NCI-H446 (cell line): ENCODE measurements around the gene YIPF2.
"Not testable (repeated sequence)": the region's sequence is repeated elsewhere in the genome, so short reads cannot be mapped to it uniquely, and the experiment has no call there.

Experiments
- DNase-seq, 2 experiments: peaks; one replicate each; lab custom pipeline; 2025; lab: John Stamatoyannopoulos, UW

The YIPF2 gene

DNA sequence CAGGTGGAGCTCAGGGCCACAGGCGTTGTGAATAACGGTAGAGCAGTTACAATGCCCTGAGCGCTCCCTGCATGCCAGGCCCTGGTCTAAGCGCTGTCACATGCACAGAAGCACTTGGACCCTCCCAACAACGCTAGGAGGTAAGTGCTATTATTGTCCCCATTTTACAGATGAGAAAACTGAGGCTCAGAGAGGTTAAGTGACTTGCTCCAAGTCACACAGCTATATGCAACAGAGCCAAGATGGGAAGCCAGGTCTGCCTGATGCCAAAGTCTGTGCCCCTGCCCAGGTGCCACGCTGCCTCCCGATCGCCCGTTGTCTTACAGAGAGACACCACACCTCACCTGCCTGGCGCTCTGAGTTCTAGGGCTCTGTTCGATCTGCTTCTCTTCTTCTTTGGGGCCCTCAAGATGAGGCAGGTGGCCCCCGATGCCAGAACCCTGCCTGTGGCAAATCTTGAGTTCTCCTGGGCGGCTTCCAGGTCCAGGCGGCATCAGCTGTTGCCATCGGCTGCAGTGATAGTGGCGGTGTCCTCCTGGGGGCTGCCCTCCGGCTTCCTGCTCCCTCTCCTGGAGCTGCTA lies 20.0 kb downstream of the YIPF2 start:
- no peak for DNase-seq

DNA sequence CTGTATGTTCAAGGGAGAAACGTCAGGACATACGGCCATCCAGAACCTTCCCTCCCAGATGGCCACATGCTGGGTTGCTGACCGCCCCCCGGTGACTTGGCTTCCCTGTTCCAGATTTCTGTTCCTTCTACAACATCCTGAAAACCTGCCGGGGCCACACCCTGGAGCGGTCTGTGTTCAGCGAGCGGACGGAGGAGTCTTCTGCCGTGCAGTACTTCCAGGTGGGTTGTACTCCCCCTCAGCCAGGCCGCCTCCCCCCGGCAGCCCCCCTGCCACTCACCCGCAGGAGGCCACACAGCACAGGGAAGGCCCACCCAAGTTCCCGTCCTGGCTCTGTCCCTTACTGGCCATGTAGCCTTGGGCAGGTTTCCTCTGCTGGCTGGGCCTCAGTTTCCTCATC lies 20.5 kb downstream of the YIPF2 start:
- DNase-seq, result no peak

DNA sequence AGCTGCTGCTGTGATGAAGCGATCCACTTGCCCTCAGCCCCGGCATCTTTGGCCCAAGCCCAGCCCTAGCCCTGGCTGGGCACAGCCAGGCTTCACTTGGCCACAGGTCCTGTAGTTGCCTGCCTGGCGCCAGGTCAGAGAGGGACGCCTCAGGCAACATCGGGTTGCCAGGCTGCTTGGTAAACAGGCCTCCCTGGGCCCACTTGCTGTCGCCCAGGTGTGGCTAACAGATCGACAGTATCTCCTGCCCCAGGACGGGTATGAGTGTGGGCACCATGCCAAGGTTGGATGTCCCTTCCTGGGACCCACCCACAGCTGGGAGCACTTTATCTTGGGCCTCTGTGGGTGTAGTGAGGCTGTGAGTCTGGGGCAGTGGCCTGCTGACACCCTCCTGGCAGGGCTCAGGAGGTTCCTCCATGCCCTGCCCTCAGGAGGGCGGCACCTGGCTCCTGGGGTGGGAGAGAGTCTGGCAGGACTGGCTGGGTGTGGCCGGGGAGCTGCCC lies 29.2 kb downstream of the YIPF2 start:
- peak in 1 of 2 experiments; percentile 57 for DNase-seq

DNA sequence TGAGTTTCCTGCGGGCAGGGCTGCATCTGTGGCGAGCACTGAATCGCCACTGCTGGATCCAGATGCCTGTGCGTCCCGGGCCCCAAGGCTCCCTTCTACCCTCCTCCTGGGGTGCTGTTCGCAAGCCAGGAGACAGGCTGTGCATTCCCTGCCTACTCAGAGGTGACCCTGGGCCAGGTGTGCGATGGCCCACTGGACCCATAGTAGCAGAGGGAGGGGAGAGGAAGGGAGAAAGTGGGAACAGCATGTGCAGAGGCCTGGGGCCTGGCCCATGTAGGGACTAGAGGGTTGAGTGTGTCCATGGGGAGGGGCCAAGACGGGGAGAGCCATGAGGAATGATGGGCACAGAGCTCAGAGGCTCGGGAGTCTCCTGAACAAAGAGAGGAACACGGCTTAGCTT lies 29.8 kb downstream of the YIPF2 start:
- DNase-seq, result no peak

DNA sequence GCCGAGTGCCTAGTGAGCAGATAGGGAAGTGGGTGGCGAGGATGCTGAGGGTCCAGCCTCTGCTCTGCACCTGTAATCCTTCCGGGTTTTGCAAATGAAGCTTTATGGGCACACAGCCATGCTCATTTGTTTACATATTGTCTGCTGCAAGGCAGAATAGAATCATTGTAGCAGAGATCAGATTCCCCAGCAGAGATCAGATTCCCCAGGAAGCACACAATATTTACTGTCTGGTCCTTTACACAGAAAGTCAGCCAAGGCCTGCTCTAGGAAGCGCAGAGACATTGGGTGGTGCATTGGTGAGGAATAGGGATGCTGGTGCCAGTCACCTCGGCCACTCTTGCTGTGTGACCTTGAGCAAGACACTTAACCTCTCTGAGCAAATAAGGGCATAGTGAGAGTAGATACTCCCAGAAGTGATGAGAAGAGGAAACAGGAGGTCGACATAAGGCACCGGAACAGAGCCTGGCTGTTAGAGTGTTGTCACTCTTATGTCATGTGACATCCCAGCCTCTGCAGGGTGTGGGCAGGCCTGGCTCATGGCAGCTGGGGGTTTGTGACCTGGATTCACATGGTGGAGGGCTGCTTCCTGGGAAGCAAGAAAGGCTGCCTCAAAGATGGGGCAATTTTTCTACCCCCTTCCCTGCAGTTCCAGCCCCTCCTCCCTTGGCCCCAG lies 31.4 kb downstream of the YIPF2 start:
- no peak for DNase-seq

DNA sequence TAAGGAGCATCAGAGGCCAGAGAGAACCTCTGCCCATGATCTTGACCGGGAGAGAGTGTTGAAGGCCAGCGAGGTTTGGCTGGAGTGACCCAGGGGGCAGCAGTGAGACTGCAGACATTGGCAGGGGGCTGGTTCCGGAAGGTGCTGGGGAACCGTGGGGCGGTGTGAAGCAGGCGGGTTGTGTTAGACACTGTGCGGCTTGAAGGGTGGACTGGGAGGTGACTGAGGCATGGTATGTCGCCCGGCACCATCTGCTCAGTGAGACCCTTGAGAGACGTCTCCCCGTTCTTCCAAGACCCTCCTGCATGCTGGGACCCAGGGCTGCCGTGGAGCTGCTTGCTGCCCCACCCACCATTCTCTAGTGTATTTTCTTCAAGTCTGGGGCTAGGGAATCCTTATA lies 32.5 kb downstream of the YIPF2 start:
- no peak for DNase-seq

DNA sequence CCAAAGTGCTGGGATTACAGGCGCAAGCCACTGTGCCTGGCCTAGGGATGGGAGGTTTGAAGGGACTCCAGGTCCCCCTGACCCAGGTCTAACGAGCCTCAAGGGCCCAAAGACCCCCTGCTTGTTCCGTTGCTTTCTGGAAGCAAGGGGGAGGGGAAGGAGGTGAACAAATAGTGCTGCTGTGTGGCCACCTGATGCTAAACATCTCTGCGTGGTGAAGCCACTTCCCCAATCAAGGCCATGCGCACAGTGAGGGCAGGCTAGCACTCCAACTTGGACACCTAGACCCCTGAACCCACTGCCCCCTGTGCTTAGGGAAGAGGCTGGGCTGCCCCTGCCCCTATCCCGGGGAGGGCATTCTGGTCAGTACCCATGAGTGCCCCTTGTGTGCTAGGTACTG lies 33.1 kb downstream of the YIPF2 start:
- DNase-seq, result no peak

DNA sequence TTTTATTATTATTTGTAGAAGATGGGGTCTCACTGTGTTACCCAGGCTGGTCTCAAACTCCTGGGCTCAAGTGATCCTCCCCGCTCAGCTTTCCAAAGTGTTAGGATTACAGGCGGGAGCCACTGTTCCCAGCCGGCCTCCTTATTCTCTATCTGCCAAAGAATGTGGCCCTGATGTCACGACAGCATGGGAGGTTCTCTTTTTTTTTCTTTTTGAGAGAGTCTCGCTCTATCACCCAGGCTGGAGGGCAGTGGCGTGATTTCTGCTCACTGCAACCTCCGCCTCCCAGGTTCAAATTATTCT lies 33.6 kb downstream of the YIPF2 start:
- DNase-seq, result no peak

DNA sequence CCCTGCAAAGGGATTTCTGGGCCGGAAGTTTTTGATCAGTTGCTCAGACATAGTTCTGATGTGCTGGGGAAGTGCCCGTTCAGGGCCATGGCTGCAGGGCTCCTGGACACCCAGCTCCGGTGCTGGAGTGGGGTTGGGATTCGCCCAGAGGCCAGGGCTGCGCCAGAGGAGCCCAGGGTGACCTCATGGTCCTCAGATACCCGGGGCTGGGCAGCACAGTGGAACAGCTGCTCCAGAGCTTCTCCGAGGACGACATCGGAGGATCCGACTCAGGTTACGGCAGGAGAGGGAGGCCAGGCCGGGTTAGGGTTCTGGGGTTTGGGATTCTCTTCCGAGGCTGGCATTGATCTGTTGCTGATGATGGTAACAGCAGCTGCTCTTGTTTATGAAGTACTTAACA lies 36.2 kb downstream of the YIPF2 start:
- DNase-seq, result no peak

DNA sequence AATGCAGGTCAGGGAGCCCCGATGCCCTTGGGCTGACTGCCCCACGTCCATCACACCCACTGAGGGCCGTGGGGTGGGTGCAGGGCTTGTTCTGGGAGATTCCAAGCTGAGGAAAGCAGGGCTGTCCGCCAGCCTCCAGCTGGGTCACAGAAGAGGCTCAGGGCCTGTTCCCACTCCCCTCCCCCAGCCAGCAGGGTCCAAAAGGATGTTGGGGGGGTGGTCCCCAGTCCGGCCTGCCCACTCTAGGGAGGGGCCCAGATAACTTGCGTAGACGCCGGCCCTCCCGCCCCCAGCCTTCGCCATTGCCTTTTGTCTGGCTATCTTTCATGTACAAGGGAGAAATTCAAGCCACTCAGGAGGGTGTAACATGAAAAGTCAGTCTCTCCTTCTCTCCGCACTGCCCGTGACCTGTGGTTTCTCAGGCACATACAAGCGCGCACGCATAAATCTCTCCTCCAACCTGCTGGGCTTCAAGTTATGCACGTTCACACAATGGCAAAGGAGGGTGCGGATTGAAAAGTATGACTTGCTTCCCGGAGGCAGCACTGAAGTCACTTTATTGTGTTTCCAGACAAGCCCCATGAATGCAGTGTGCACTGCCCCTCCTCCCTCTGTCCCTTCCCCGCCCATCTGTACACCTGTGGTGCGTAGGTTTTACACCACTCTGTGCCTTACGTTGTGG lies 36.9 kb downstream of the YIPF2 start:
- DNase-seq, result no peak

DNA sequence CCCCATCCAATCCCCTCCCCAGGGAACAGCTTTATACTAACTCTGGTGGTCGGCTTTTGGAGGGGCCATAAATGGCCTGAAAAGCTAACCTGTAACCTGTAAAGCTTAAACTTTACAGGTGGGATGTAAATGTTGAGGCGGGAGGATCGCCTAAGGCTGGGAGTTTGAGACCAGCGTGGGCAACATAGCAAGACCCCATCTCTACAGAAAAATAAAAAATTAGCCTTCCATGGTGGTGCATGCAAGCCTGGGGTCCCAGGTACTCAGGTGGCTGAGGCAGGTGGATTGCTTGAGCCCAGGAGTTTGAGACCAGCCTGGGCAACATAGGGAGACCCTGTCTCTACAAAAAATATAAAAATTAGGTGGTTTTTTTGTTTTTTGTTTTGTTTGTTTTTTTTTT lies 38.6 kb downstream of the YIPF2 start:
- DNase-seq, result no peak

DNA sequence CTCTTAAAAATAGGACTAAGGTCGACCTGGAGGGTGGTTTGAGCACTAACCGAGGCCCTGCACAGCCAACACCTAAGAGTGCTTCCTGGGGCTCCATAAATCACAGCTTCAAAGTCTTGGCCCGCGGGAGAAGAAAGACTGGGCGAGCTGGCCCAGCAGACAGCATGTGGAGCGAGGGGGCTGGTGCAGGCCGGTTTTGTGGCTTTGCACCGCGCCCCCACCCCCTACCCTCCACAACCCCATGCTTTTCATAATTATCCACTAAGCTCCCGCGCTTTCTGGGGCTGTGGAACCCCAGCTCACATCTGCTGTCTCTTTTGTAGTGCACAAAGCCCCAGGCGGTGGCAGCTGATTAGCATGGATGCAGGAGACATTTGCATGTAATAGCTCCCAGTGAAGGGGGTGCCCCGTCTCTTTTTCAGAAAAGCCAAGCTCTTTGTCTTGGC lies 40.0 kb downstream of the YIPF2 start:
- no peak for DNase-seq

DNA sequence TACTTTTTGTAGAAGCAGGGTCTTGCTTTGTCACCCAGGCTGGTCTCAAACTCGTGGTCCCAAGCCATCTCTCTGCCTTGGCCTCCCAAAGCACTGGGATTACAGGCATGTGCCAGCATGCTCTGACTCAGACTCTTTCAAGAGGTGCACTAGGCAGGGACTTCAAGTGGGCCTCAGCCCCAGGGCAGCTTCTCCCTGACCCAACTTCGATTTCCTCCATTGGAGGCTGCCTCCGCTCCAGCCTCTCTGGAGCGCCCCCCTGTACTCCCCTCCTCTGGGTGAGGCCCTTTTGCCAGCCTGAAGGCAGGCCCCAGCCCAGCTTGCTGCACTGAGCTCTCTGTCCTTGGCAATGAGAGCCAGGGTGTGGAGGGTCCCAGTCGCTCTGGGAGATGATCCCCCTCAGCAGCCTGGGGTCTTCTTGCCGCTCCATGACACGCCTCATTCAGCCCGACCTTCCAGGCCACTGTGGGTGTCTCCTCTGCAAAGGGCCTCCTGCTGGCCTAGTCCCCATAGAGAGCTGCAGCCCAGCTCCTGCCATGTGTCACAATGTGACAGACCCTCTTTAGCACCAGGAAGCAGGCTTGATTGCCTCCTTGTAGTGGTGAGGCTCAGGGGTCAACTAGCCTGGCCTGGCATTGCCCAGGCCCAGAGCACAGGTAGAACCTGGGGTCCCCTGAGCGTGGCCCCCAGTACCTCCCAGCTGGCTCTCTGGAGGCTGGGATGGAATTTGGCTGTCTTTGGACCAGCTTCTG lies 40.6 kb downstream of the YIPF2 start:
- DNase-seq, result no peak

DNA sequence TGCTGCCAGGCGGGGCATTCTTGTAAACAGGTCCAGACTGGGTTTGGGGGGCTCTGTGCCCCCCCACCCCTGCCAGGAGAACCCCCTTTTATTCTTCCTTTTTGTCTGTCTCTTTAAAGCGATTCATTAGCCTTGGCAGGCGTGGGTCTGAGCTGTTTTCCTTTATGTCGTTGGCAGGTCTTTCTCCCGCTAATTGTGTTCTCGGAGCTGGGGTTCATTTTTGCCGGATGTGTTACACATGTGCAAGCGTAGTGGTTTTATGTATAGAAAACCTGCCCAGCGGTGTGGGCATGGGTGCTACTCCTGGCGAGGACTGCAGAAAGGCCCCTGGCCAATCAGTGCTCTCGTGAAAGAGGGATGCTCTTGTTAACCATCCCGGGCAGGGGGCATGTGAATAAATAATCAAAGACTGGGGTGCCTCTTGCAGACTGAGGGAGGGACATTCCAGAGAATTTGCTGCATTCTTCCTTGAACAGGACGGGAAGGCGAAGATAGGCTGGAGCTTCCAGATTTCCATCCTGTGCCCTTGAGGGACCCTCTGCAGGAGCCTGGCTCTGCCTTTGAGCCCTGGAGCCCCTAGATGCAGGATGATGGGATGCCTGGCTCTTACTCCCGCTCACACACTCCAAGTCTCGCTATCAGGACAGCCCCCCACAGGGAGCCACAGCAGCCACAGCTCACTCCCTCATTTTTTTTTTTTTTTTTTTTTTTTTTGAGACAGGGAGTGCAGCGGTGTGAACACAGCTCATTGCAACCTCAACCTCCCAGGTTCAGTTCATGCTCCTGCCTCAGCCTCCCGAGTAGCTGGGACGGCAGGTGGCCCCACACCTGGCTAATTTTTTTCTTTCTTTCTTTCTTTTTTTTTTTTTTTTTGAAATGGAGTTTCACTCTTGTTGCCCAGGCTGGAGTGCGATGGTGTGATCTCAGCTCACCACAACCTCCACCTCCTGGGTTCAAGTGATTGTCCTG lies 43.0 kb downstream of the YIPF2 start:
- no peak for DNase-seq

DNA sequence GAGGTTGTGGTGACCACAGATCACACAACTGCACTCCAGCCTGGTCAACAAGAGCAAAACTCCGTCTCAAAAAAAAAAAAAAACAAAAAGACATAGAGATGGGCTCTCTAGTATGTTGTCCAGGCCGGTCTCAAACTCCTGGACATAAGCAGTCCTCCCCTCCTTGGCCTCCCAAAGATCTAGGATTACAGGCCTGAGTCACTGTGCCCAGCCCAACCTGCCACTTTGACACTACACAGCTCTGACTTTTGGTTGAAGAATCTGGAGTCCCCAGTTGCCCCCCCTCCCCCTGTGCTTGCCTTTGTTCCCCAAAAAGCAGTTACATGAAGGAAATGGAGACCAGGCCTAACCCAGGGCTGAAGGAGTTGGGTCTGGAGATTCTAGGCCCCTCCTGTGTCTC lies 44.2 kb downstream of the YIPF2 start:
- DNase-seq, result no peak

DNA sequence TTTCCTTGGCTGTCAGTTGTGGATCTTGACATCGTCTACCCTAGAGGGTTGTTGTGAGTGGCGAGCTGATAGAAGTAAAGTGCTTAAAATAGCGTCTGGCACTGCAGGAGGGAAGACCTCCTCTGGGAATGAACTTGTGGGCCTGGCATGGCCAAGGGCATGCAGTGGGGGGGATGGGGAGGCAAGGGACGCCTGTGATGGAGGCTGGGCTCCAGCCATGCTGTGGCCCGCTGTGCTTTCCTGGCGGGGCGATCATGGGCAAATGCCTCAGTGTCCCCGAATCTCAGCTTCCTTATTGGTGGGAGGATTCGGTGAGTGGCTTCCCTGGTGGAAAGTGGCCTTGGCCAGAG lies 46.4 kb downstream of the YIPF2 start:
- no peak for DNase-seq

DNA sequence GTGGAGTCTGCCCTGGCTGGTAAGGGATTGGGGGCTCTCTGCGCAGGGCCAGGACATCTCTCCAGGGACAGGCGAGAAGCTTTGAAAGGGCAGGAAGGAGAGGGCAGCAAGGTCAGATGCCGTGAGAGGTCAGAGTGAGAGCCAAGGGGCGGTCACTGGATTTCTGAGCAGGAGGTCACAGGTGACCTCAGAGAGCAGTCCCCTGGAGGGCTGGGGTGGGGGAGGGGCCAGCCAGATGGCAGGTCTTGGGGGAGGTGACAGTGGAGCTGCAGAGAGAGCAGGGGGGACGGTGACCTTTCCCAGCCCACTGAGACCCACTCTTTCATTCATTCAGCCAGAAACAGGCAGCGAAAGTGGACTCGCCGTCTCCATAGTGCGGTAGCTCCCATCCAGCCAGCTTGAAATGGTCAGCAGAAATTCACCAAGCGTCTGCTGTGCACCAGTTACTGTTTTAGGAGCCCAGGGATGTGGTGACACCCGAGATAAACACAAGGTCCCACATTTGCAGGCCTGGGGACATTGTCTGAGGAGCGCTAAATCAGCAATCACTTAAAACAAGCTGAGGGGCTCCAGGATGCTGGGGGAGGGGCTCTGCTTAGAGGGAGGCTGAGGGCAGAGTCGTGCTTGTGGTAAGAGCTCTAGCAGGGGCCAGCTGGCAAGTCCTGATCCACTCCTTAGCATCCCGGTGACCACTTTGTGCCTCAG lies 46.9 kb downstream of the YIPF2 start:
- no peak for DNase-seq

DNA sequence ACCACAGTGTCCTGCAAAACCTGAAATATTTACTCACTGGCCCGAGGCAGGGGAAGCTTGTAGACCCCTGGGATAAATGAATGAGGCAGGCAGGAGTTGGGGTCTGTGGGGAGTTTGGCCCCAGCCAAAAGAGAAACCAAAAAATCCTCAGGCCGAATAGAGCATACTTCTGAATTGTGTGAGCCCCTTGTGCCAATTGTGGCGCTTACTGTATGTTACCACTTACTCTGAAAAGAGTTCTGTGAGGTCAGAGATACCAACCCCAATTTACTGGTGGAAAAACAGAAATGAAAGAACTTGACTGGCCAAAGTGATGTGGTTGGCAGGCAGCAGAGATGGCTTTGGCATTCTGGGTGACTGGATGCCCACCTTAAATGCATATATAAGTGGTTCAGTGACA lies 50.2 kb downstream of the YIPF2 start:
- no peak for DNase-seq

DNA sequence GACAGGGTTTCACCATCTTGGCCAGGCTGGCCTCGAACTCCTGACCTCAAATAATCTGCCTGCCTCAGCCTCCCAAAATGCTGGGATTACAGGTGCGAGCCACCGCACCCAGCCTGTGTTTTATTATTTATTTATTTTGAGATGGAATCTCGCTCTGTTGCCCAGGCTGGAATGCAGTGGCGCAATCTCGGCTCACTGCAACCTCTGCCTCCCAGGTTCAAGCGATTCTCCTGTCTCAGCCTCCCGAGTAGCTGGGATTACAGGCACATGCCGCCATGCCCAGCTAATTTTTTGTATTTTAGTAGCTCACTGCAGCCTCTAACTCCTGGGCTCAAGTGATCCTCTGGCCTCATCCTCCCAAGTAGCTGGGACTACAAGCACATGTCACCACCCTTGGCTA lies 50.8 kb downstream of the YIPF2 start:
- not testable (repeated sequence) for DNase-seq

DNA sequence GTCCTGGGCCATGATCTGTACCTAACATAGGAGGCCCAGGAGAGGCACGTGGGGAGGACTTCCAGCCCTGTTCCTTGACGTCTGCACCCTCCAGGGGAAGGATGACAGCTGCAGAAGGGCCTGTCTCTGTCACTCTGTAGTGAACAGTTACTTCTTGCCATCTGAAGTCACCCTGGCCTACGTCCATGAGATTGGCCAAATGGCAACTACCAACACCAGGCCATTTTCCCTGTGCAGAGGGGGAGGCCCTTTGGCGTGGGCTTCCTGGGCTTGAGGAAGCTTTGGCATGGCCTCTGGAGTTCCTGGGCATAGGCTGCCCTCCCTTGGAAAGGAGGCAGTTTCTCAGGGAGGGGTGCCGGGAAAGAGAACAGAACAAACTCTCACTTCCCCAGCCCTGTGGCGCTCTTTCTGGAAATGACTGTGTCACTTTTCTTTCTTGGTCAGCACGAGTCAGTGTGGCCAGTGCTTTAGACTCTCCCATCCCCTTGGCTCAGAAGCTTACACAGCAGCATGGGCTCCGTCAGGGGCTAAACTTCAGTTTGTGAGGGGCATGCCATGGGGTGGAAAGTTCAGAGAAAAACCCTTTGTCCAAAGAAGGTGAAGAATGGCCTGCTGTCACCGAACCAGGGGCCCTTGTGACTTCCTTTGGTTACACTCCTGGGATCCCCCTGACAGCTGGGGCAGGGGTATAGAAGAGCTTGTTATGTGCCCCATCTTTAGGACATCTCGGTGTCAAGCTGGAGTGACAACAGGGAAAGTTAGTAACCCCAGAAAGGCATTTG lies 51.8 kb downstream of the YIPF2 start:
- no peak for DNase-seq
